SK-MEL-5 (cell line): Measurements from ENCODE around the gene PDK3. TPM values are rescaled to one million over a fixed set of nuclear protein-coding genes. Genes with fewer than 3 reads are reported as not detected.

Source experiments
- DNase-seq: peaks from one replicate; pipeline ENCODE4 v3.0.0-alpha.2; 2016; ENCODE audit warnings: low read depth, low spot score
- in situ Hi-C: cut with HindIII; loops from 2 replicates; pipeline ENCODE4 v1.10.0; 2016; ENCODE audit warnings: low sequenced_read_pairs, high pct_unique_total_duplicates, low pct_unique_long_range_greater_than_20kb
- total RNA-seq: library from RNA; depleted of rRNA; stranded (reverse); fragments of >200 nt; shearing (Covaris generic); gene quantifications from 2 replicates; pipeline ENCODE4 v1.2.3, GENCODE V29; 2014

Gene PDK3
- total RNA-seq, 1 experiment from 2014 or later, result 48.8 TPM

DNA sequence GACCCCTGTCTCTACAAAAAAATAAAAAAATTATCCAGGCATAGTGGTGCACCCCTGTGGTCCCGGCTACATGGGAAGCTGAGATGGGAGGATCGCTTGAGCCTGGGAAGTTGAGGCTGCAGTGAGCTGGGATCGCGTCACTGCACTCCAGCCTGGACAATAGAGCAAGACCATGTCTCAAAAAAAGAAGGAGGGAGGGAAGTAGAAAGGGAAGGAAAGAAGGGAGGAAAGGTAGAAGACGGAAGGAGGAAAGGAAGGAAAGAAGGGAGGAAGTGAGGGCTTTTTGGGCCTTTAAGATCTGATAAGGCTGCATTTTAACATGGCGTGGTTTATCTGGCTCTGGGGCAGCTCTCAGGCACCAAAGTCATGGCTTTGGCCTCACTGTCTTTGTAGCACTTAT is 10.4 kb downstream of the PDK3 start:
- in situ Hi-C loops, result no loop called here
- DNase-seq, result no peak

DNA sequence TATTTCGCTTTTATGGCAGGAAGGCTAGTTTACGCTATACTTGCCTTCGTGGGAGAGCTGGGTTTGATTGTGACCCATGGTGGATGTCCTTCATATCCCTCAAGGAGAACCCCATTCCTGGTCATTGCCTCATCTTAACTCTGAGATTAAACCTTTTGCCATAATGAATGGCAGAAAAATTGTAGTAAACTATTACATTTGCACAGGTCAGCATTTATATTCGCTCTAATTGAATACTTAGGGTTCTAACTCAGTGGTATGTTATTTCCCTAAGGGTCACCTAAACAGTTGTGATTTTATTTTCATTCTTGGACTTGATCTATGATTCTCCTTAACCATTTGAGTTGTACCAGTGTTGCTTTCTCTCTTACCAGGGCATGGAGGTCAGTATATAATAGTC is 13.4 kb downstream of the PDK3 start:
- in situ Hi-C loops, result no loop called here
- no peak for DNase-seq

- in situ Hi-C loops, result no loop called here
- DNase-seq, result no peak
Observed at GRCh38 chrX:24479924-24480323, 14.8 kb downstream of the PDK3 start.

- no peak for DNase-seq
- in situ Hi-C loops, result no loop called here
Observed at GRCh38 chrX:24480400-24480865, 15.3 kb downstream of the PDK3 start.

DNA sequence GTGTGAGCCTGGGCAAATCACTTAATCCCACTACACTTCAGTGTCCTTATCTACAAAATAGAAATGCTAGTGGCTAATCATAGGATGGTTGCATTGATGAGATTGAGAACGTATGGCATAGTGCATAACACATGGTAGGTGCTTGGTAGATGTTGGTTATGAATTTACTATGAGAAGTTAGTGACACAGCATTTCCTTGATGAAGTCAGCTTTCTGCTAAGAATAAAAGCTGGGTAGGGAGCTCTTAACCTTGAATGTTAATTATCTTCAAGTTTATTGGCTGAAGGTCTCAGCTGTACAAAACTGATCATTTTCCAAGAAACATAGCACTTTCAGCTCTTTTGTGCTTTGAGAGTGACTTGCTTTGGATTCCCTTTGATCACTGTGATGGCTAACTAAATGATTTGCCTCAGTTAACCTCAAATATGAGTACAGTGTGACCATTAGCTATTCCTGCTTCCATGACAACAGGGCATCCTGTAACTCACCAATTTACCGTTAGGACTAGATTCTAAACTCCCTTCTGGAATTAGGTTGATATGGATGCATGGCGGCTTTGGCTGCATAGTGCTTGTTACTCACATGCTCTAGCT is 17.8 kb downstream of the PDK3 start:
- in situ Hi-C loops, result no loop called here
- no peak for DNase-seq

DNA sequence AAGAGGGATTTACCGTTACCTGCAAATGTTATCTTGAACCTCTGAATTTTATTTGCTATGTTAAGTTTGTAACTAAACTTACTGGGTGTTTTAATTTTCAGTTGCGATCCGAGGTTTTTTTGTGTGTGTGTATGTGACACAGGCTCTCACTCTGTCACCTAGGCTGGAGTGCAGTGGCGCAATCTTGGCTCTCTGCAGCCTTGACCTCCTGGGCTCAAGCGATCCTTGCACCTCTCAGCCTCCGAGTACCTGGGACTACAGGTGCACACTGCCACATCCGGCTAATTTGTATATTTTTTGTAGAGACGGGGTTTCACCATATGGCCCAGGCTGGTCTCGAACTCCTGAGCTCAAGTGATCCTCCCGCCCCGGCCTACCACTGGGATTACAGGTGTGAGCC is 18.5 kb downstream of the PDK3 start:
- no peak for DNase-seq
- in situ Hi-C loops, result no loop called here

DNA sequence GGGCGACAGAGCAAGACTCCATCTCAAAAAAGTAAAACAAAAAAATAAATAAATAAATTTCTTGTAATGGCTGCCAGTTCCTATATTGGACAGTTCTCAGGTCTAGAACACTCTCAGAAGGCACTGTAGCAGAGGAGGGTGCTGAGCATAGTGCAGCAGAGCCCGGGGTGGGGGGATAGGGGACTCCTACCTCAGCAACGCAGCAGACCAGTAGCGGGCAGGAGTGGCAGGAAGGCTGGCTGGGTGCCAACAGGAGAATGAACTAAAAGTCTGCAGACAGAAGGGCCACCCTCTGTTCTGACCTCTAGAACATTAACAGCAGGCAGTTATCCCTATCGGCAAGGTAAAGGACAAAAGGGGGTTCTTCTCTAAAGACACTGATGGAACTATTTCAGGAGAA is 20.2 kb downstream of the PDK3 start:
- DNase-seq, result no peak
- in situ Hi-C loops, result no loop called here

DNA sequence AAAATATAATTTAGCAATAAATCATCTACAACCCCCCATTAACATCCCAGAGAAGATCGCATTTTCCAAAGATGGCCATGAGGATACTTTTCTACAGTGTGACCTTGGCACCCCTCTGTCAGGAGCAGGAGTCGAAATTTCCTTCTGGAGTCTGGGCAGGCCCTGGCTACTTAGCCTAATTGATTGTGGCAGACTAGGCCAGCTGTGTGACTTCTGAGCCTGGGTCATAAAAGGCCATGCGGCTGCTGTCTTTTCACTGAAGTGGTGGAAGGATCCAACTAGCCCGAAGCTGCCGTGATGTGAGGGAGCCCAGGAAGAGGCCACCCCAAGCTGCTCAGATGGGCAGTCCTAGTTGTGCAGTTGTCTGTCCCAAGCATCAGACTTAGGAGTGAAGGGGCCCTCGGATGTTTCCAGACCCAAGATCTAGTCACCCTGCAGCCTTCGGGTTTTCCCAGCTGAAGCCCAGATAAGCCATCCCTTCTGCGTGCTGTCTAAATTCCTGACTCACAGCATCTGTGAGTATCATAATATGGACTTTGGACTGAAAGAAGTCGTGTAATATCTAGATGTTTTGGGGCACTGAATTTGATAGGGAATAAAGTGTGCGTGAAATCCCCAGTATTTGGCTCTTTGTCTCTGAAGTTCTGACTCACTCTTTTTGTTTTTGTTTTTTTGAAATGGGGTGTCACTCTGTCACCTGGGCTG is 21.0 kb downstream of the PDK3 start:
- in situ Hi-C loops, result no loop called here
- no peak for DNase-seq

- in situ Hi-C loops, result no loop called here
- DNase-seq, result peak; percentile 83
Observed at GRCh38 chrX:24487571-24487970, 22.5 kb downstream of the PDK3 start.

GRCh38 chrX:24491741-24492140 is 26.7 kb downstream of the PDK3 start:
- DNase-seq, result no peak
- in situ Hi-C loops, result no loop called here

GRCh38 chrX:24493740-24494581 is 28.9 kb downstream of the PDK3 start:
- in situ Hi-C loops, result no loop called here
- no peak for DNase-seq

- in situ Hi-C loops, result no loop called here
- DNase-seq, result peak; percentile 15
Observed at GRCh38 chrX:24494647-24495075, 29.6 kb downstream of the PDK3 start.

- no peak for DNase-seq
- in situ Hi-C loops, result no loop called here
Observed at GRCh38 chrX:24495700-24496099, 30.6 kb downstream of the PDK3 start.

- peak; percentile 68 for DNase-seq
- in situ Hi-C loops, result no loop called here
Observed at GRCh38 chrX:24498181-24498580, 33.1 kb downstream of the PDK3 start.

DNA sequence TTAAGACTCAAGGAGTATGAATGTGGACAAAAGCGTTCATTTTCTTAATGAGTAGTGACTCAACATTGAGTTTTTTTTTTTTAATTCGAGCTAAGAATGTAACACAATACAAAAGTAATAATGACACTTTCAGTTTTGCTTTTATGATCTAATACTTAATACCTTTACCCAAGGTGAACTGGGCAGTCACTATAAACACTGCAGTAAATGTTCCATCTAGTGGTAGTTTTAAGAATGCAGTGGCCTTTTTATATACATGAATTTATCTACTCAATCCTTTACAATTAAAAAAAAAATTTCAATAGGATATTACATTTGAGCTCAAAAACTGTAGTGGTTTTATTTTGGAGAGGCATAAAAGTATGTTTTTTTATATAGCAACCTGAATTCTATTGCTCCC is 33.9 kb downstream of the PDK3 start:
- DNase-seq, result peak; percentile 32
- in situ Hi-C loops, result no loop called here

DNA sequence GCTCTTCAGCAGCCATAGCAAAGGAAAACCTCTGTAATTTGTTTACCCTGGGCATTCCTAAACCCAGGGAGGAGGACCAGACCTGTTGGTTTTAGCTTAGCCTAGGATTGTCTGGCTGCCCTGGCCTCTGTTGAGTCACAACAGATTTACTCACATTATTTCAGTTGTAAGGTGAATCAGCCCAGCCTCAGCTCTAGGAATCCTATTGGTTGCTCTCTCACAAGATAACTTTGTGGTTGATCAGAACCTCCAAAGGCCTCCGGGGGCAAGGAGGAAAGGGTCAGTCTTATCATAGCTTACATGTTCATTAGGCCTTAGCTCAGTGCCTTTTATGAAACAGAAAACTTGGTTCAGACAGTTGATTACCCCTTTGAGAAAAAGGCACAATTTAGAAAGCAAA is 41.0 kb downstream of the PDK3 start:
- in situ Hi-C loops, result loop anchor here (10.0 kb wide), 1 partner anchor 111 kb away; no protein-coding TSS in a partner anchor
- no peak for DNase-seq

DNA sequence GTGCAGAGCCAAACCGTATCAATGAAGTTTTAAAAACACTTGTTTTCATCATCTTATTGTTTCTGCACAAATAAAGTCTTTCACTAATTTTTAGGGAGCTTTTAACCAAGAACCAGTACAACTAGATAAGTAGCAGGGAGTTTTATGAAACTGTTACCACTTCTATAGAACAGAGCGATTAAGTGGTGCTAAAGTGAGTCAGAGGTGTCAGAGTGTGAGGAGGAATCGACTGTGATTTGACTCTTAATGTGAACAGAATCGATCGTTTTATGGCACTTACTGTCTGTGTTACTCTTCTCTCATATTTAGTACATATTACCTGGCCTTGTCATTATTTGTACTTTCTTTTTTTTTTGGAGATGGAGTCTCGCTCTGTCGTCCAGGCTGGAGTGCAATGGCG is 43.3 kb downstream of the PDK3 start:
- DNase-seq, result no peak
- in situ Hi-C loops, result loop anchor here (10.0 kb wide), 1 partner anchor 114 kb away; no protein-coding TSS in a partner anchor

DNA sequence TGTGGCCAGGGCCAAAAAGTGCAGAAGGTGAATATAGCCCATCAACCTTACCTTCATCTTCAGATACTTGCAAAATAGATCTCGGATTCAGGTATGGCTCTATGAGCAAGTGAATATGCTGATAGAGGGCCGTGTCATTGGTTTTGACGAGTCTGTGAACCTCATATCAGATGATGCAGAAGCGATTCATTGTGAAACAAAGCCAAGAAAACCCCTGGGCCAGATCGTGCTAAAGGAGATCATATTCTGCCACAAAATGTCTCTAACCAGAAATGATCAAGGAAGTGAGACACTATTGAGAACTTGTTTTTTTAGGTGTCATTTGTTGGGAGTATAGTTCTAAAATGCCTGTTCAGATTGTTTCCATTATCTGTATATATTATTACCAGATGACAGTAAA is 48.3 kb downstream of the PDK3 start:
- in situ Hi-C loops, result no loop called here
- no peak for DNase-seq
